Endothelial cell of umbilical vein (primary cell): ENCODE data around the gene XRRA1. TPM values are rescaled to one million over a fixed set of nuclear protein-coding genes. Genes with fewer than 3 reads are reported as not detected.

Source experiments
- BruUV-seq: library from RNA; stranded (reverse); fragments of 400-500 nt; replicated peaks from 2 replicates; lab custom pipeline; 2021; lab: Mats Ljungman, UMichigan
- CTCF ChIA-PET: fragments of 300-600, 350-600 bp; sonication (Branson Sonifier 250); formaldehyde crosslinking; loops from one replicate; lab custom pipeline; 2021; ENCODE audit warnings: antibody characterized with exemption, inconsistent platforms; lab: Charles Lee
- POLR2A ChIA-PET: fragments of 300-600, 350-600 bp; sonication (Branson Sonifier 250); formaldehyde crosslinking; loops from one replicate; lab custom pipeline; 2021; ENCODE audit warnings: antibody characterized with exemption, inconsistent platforms; lab: Charles Lee
- DNase-seq: peaks from one replicate; pipeline ENCODE4 v3.0.0-alpha.2; 2011; ENCODE audit warnings: low read depth, low spot score
- FAIRE-seq: peaks from 2 replicates; lab custom pipeline; 2011; peaks lifted over from hg19 to GRCh38; lab: Jason Lieb, UNC
- H2AFZ ChIP-seq: 2 replicates; pipeline ENCODE4 v1.6.0; 2012; ENCODE audit warnings: low read depth, low read length, control low read depth, inconsistent platforms
- H3K27ac ChIP-seq: 2 replicates; pipeline ENCODE4 v1.5.1; 2011; ENCODE audit warnings: low read depth, mild to moderate bottlenecking, control low read depth, low read length, moderate library complexity; ENCODE audit not compliant: insufficient read depth
- H3K27me3 ChIP-seq, 2 experiments: 2 replicates each; pipeline versions ENCODE4 v1.6.0 to v1.6.1; 2011; ENCODE audit warnings: low read length in 2 of 2, mixed read lengths in 1 of 2; ENCODE audit not compliant: control insufficient read depth in 2 of 2, insufficient read depth in 2 of 2
- H3K36me3 ChIP-seq, 2 experiments: 2 replicates in 1 of 2; 3 replicates in 1 of 2; pipeline ENCODE4 v1.5.1; 2011; ENCODE audit warnings: low read length in 2 of 2, mild to moderate bottlenecking in 1 of 2, moderate library complexity in 1 of 2; ENCODE audit not compliant: control insufficient read depth in 2 of 2, insufficient read depth in 2 of 2; ENCODE audit errors: extremely low read depth in 1 of 2
- H3K4me1 ChIP-seq: 3 replicates; pipeline ENCODE4 v1.5.1; 2011; ENCODE audit warnings: mild to moderate bottlenecking, low read length; ENCODE audit not compliant: control insufficient read depth, insufficient read depth; ENCODE audit errors: extremely low read depth
- H3K4me2 ChIP-seq: 2 replicates; pipeline ENCODE4 v1.6.1; 2011; ENCODE audit warnings: low read length, control low read depth, mixed read lengths; ENCODE audit not compliant: insufficient read depth
- H3K4me3 ChIP-seq, 3 experiments: fragments of 200-600 bp in 1 of 3; sonication (generic), shearing (Covaris generic) in 1 of 3; replicated peaks in 1 of 3; 2 replicates each; pipeline ENCODE4 v1.5.1; 2011 to 2016; ENCODE audit warnings: control low read depth in 3 of 3, low read length in 3 of 3, mild to moderate bottlenecking in 2 of 3, inconsistent platforms in 1 of 3, low read depth in 1 of 3, moderate library complexity in 1 of 3; ENCODE audit not compliant: insufficient read depth in 1 of 3
- H3K79me2 ChIP-seq: 2 replicates; pipeline ENCODE4 v1.6.0; 2012; ENCODE audit warnings: low read length, inconsistent platforms; ENCODE audit not compliant: control insufficient read depth, insufficient read depth
- H3K9ac ChIP-seq: replicated peaks from 2 replicates; pipeline ENCODE3; 2011; ENCODE audit warnings: low read length, control low read depth; ENCODE audit not compliant: insufficient read depth; ENCODE audit errors: extremely low read depth
- H3K9me1 ChIP-seq: replicated peaks from 3 replicates; pipeline ENCODE4 v1.6.0; 2011; ENCODE audit warnings: mild to moderate bottlenecking, low read length; ENCODE audit not compliant: control insufficient read depth, insufficient read depth; ENCODE audit errors: extremely low read depth
- H3K9me3 ChIP-seq: replicated peaks from 2 replicates; pipeline ENCODE4 v1.5.1; 2012; ENCODE audit warnings: low read length, inconsistent platforms; ENCODE audit not compliant: control insufficient read depth, insufficient read depth
- H4K20me1 ChIP-seq: replicated peaks from 2 replicates; pipeline ENCODE3; 2011; ENCODE audit warnings: mild to moderate bottlenecking, low read length; ENCODE audit not compliant: control insufficient read depth, insufficient read depth; ENCODE audit errors: extremely low read depth
- EZH2 ChIP-seq: IDR thresholded peaks from 2 replicates; pipeline ENCODE4 v1.6.1; 2012; ENCODE audit warnings: borderline replicate concordance, low read depth, mild to moderate bottlenecking, moderate library complexity, low read length, inconsistent platforms; ENCODE audit not compliant: severe bottlenecking
- FOS ChIP-seq: IDR thresholded peaks from 2 replicates; pipeline ENCODE4 v1.6.1; 2011; ENCODE audit warnings: mild to moderate bottlenecking, low read length, moderate library complexity, borderline replicate concordance; ENCODE audit not compliant: insufficient read depth
- JUN ChIP-seq: IDR thresholded peaks from 2 replicates; pipeline ENCODE4 v1.6.1; 2011; ENCODE audit warnings: borderline replicate concordance, low read depth; ENCODE audit not compliant: insufficient read length, insufficient read depth
- POLR2AphosphoS5 ChIP-seq: IDR thresholded peaks from 2 replicates; pipeline ENCODE4 v1.6.1; 2012; ENCODE audit warnings: low read depth, mild to moderate bottlenecking, control low read depth, low read length, moderate library complexity; ENCODE audit not compliant: insufficient read depth
- dilution Hi-C: fragments of 300-500 bp; cut with MboI; formaldehyde crosslinking; loops from one replicate; pipeline ENCODE4 v1.15.0; 2019; ENCODE audit warnings: low sequenced_read_pairs; ENCODE audit not compliant: extremely low pct_ligation_motif_present
- intact Hi-C: fragments of 100-400 bp; cut with micrococcal nuclease; formaldehyde crosslinking; loops from one replicate; pipeline ENCODE4 v1.10.0; 2022
- polyA plus RNA-seq, 4 experiments: library from polyadenylated mRNA; depleted of rRNA in 3 of 4; stranded (reverse) in 3 of 4; unstranded in 1 of 4; fragments of >200 nt; gene quantifications; 2 replicates each; pipeline versions ENCODE4 v1.2.1 to v1.2.3, GENCODE V29; 2011 to 2012; ENCODE audit warnings: missing spikeins in 1 of 4
- total RNA-seq: library from RNA; stranded (reverse); gene quantifications from 2 replicates; pipeline ENCODE4 v1.2.3, GENCODE V29; 2021
- TF ChIP-seq, protein P1 (sequence below): IDR thresholded peaks from 2 replicates; pipeline ENCODE4 v1.6.1; 2011; ENCODE audit not compliant: insufficient read depth, insufficient read length
- TF ChIP-seq, protein P2 (sequence below), 2 donors: IDR thresholded peaks; 1 replicate in 1 of 2; 2 replicates in 1 of 2; pipeline ENCODE4 v1.5.1; 2011; ENCODE audit warnings: low read length in 2 of 2, mild to moderate bottlenecking in 2 of 2, moderate library complexity in 2 of 2, control low read depth in 1 of 2, inconsistent platforms in 1 of 2, low read depth in 1 of 2; ENCODE audit not compliant: insufficient read depth in 1 of 2; ENCODE audit errors: extremely low read depth in 1 of 2

Gene XRRA1
- total and polyA plus RNA-seq, 2 donors (not counting 3 experiments of a cell fraction or from before 2014, with no cell fraction given), result 8.6 to 11.2 TPM

DNA sequence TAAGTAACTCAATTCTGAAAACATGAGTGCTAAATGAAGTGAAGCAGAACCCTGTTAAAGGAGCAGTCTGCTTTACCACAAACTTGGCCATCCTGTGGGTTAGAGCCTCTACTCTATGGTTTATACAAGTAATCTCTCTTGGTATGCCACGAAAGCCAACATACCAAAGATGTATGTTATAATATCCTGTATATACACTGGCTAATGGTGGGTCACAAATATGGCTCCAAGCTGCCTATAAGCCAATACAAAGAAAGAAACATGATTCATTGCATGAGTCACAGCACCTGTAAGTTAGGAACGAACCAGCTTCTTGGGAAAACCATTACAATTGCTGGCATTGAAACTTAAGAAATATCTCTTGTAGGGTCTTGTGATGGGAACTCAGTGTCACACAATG is 16.1 kb downstream of the XRRA1 start:
- intact Hi-C loops, result no loop called here
- dilution Hi-C loops, result no loop called here
- no TSS peak for BruUV-seq
- Histone ChIP-seq H3K9me1 (no peaks in the 10 kb centered on the region), H3K9me3 (no peaks in the 10 kb centered on the region), H3K4me2 (peak overlapping the region; percentile 14), H3K27me3 (no peaks in the 10 kb centered on the region), H2AFZ (peak overlapping the region; percentile 18), H3K4me1 (peaks cover 32% of the 10 kb centered on the region), H4K20me1 (no peaks in the 10 kb centered on the region), H3K9ac (no peak overlapping the region), H3K4me3 (no peak overlapping the region), H3K27ac (peak overlapping the region; percentile 72), H3K79me2 (no peaks in the 10 kb centered on the region), H3K36me3 (peaks cover 2 to 6% of the 10 kb centered on the region in 2 experiments)
- FAIRE-seq, result peak; percentile 33
- ChIA-PET POLR2A (interaction anchor here (0.6 to 0.7 kb wide), 2 partner anchors 206 to 671 kb away, joined by 3 read pairs; no protein-coding TSS in a partner anchor), CTCF (interaction anchor here (1.1 to 5.7 kb wide), 11 partner anchors 8 to 316 kb away, joined by 3 to 106 read pairs (median 9); partner anchors contain the start of genes SPCS2, TPBGL and XRRA1)
- DNase-seq, result peak; percentile 62
- TF ChIP-seq JUN (peak; percentile 75), EZH2 (no peak), FOS (peak; percentile 89)

DNA sequence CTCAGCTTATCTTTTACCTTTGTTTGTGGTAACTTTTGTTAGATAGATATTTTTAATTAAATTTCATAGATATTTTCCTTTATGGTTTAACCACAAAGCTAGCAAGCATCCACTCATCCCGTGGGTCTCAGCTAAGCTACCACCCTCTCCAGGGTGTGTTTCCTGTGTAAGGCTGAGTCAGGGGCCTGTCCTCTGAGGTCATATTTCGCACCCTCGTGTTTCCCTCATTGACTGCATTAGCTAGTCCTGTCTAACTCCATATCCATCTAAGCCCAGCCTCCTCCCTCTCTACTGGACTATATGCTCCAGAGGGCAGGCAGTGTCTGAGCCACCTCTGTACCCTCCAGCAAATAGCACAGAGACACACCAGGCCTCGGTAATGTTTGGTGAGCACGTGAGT is 16.7 kb downstream of the XRRA1 start:
- H2AFZ ChIP-seq, result peak overlapping the region; percentile 5
- no peak overlapping the region for H3K9ac ChIP-seq
- H3K9me3 ChIP-seq, result no peaks in the 10 kb centered on the region
- H3K4me3 ChIP-seq, result no peak overlapping the region
- ChIA-PET POLR2A (no interaction called here), CTCF (interaction anchor here (0.7 to 5.7 kb wide), 14 partner anchors 9 to 316 kb away, joined by 3 to 106 read pairs (median 7); partner anchors contain the start of genes NEU3, SPCS2, TPBGL and XRRA1)
- H3K4me2 ChIP-seq, result peak overlapping the region; percentile 14
- H3K9me1 ChIP-seq, result no peaks in the 10 kb centered on the region
- peak; percentile 58 for DNase-seq
- H3K36me3 ChIP-seq, result peaks cover 2 to 6% of the 10 kb centered on the region in 2 experiments
- H3K79me2 ChIP-seq, result no peaks in the 10 kb centered on the region
- dilution Hi-C loops, result no loop called here
- H3K27ac ChIP-seq, result peak overlapping the region; percentile 72
- no TSS peak for BruUV-seq
- H4K20me1 ChIP-seq, result no peaks in the 10 kb centered on the region
- FAIRE-seq, result peak; percentile 31
- H3K27me3 ChIP-seq, result no peaks in the 10 kb centered on the region
- intact Hi-C loops, result no loop called here
- TF ChIP-seq POLR2AphosphoS5 (peak; percentile 21), JUN (peak; percentile 55), FOS (peak; percentile 71)
- TF ChIP-seq, protein P1, sequence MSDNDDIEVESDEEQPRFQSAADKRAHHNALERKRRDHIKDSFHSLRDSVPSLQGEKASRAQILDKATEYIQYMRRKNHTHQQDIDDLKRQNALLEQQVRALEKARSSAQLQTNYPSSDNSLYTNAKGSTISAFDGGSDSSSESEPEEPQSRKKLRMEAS, result no peak
- TF ChIP-seq, protein P2, sequence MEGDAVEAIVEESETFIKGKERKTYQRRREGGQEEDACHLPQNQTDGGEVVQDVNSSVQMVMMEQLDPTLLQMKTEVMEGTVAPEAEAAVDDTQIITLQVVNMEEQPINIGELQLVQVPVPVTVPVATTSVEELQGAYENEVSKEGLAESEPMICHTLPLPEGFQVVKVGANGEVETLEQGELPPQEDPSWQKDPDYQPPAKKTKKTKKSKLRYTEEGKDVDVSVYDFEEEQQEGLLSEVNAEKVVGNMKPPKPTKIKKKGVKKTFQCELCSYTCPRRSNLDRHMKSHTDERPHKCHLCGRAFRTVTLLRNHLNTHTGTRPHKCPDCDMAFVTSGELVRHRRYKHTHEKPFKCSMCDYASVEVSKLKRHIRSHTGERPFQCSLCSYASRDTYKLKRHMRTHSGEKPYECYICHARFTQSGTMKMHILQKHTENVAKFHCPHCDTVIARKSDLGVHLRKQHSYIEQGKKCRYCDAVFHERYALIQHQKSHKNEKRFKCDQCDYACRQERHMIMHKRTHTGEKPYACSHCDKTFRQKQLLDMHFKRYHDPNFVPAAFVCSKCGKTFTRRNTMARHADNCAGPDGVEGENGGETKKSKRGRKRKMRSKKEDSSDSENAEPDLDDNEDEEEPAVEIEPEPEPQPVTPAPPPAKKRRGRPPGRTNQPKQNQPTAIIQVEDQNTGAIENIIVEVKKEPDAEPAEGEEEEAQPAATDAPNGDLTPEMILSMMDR (IDR thresholded peaks at IDR 0.05; ENCODE audit: extremely low read depth in 1 of 2, insufficient read depth in 1 of 2, low read depth in 1 of 2, low read length in 2 of 2), result no peak
- peaks cover 26% of the 10 kb centered on the region for H3K4me1 ChIP-seq
